AG04450 (cell line): ENCODE measurements around the gene RSPH4A. TPM values are rescaled to one million over a fixed set of nuclear protein-coding genes. Genes with fewer than 3 reads are reported as not detected.

ENCODE experiments used
- CTCF ChIA-PET: fragments of 300-600, 350-600 bp; formaldehyde crosslinking; extraction: SDS; loops from one replicate; lab custom pipeline; 2022; ENCODE audit warnings: antibody characterized with exemption, inconsistent platforms; lab: Charles Lee
- POLR2A ChIA-PET: fragments of 350-600 bp; formaldehyde crosslinking; extraction: SDS; loops from one replicate; lab custom pipeline; 2021; ENCODE audit warnings: antibody characterized with exemption, inconsistent platforms; lab: Yijun Ruan, JAX
- DNase-seq: peaks from one replicate; pipeline ENCODE4 v3.0.0-alpha.2; 2011; ENCODE audit warnings: low read depth, low spot score
- H3K27ac ChIP-seq: one replicate; pipeline ENCODE4 v1.5.1; 2012; ENCODE audit warnings: low read depth, low read length, control low read depth
- H3K27me3 ChIP-seq: one replicate; pipeline ENCODE4 v1.6.0; 2012; ENCODE audit warnings: low read length; ENCODE audit not compliant: control insufficient read depth, insufficient read depth
- H3K4me3 ChIP-seq: 2 replicates; pipeline ENCODE4 v1.5.1; 2011; ENCODE audit warnings: mild to moderate bottlenecking, low read depth, low read length, control low read depth
- H3K9me3 ChIP-seq: 2 replicates; pipeline ENCODE4 v1.5.1; 2012; ENCODE audit warnings: low read length; ENCODE audit not compliant: control insufficient read depth, insufficient read depth
- CTCF ChIP-seq: IDR thresholded peaks from 2 replicates; pipeline ENCODE4 v1.5.1; 2011; ENCODE audit warnings: low read depth, low read length, control low read depth, inconsistent platforms
- polyA plus RNA-seq: library from polyadenylated mRNA; depleted of rRNA; stranded (reverse); fragments of >200 nt; gene quantifications from 2 replicates; pipeline ENCODE4 v1.2.3, GENCODE V29; 2011

The RSPH4A gene
- polyA plus RNA-seq, 1 experiment = 0.09 TPM

DNA sequence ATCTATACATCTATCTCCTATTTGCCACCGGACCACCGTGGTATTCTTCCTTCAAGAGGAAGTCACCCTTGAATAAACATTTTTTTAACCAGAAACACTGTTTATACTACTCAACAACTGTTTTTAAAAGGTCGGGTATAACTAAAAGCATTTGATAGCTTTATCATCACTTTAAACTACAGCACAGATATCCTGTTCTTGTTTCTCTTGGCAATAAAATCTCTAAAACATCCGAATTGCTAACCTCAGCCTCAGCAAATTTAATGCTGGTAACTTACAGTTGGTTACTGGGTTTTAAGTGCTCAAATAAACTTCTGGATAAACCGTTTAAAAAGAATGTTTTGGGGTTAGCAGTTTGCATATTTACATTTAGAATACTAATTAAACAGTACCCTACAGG lies 31.9 kb downstream of the RSPH4A start:
- POLR2A ChIA-PET = no interaction called here
- no peaks in the 10 kb centered on the region for H3K9me3 ChIP-seq
- H3K4me3 ChIP-seq = no peak overlapping the region
- no peak for TF ChIP-seq CTCF
- H3K27me3 ChIP-seq = no peaks in the 10 kb centered on the region
- DNase-seq = no peak
- CTCF ChIA-PET = interaction anchor here (1.0 to 2.5 kb wide), 3 partner anchors 32 to 431 kb away, joined by 3 to 10 read pairs (median 5); partner anchors contain the start of gene RSPH4A
- H3K27ac ChIP-seq = no peak overlapping the region

DNA sequence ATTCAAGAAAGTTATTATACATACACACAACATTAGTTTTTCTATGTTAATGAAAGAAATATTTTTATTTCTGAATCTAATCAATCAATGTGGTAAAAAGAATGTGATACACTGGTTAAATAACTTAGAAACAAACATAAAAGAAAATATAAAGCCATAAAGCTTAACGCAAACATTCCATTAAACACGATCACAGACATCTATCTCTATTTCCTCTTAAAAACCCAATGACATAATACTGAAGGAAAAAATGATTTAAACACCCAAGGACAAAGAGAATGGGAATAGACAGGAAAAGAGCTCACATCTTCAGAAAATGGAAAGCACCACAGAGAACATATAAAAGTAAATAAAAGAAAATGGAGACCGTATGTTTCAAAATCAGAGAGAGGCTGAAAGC lies 32.9 kb downstream of the RSPH4A start:
- CTCF ChIA-PET = interaction anchor here (1.0 to 2.5 kb wide), 3 partner anchors 88 to 432 kb away, joined by 3 to 10 read pairs (median 5); no protein-coding TSS in a partner anchor
- POLR2A ChIA-PET = no interaction called here
- DNase-seq = no peak

GRCh38 chr6:116651916-116652315 lies 35.6 kb downstream of the RSPH4A start:
- CTCF ChIA-PET = no interaction called here
- H3K9me3 ChIP-seq = no peaks in the 10 kb centered on the region
- TF ChIP-seq CTCF = no peak
- no peak overlapping the region for H3K4me3 ChIP-seq
- POLR2A ChIA-PET = no interaction called here
- H3K27ac ChIP-seq = no peak overlapping the region
- no peak for DNase-seq
- no peaks in the 10 kb centered on the region for H3K27me3 ChIP-seq

More for the DNA sequence above, 32.9 kb downstream of the RSPH4A start:
- TF ChIP-seq CTCF = no peak
- Histone ChIP-seq H3K27ac (no peak overlapping the region), H3K4me3 (no peak overlapping the region), H3K27me3 (no peaks in the 10 kb centered on the region), H3K9me3 (no peaks in the 10 kb centered on the region)

DNA sequence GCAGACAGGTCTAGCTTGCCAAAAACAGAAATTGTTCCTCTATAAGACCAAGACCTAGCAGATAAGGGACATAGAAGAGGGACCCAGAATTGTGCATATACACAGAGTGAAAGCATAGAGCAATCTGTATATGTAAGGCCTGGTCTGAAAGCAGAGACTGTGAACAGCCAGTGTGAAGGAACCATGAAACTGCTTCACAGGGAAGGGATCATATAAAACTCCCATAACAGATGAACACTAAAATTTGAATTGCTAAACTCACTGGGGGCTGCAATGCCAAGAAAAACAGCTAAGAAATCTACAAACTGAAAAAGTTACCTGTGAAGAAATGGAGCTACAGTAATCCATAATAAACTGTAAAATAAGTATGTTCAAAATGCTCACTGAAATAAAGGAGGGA lies 45.3 kb downstream of the RSPH4A start:
- POLR2A ChIA-PET = no interaction called here
- TF ChIP-seq CTCF = no peak
- H3K27me3 ChIP-seq = no peaks in the 10 kb centered on the region
- no peaks in the 10 kb centered on the region for H3K9me3 ChIP-seq
- no peak overlapping the region for H3K4me3 ChIP-seq
- DNase-seq = no peak
- H3K27ac ChIP-seq = no peak overlapping the region
- CTCF ChIA-PET = interaction anchor here (0.6 to 1.7 kb wide), 3 partner anchors 17 to 445 kb away, joined by 3 to 5 read pairs (median 5); no protein-coding TSS in a partner anchor

GRCh38 chr6:116662202-116662601 lies 45.9 kb downstream of the RSPH4A start:
- no peak overlapping the region for H3K27ac ChIP-seq
- DNase-seq = no peak
- no peak overlapping the region for H3K4me3 ChIP-seq
- POLR2A ChIA-PET = no interaction called here
- no peak for TF ChIP-seq CTCF
- H3K9me3 ChIP-seq = no peaks in the 10 kb centered on the region
- H3K27me3 ChIP-seq = no peaks in the 10 kb centered on the region
- CTCF ChIA-PET = interaction anchor here (0.6 to 1.7 kb wide), 3 partner anchors 17 to 445 kb away, joined by 3 to 5 read pairs (median 5); no protein-coding TSS in a partner anchor
